ENCODE measurements around the gene CIT.

GRCh38 chr12:119710374-119710964 lies 166.7 kb downstream of the CIT start:
- no peak for TF ChIP-seq CTCF (IDR thresholded peaks at IDR 0.05)
- no peak for TF ChIP-seq POLR2A (IDR thresholded peaks at IDR 0.05)
